IMR-90 (cell line): ENCODE data around the gene NCAPG2. TPM values are rescaled to one million over a fixed set of nuclear protein-coding genes. Genes with fewer than 3 reads are reported as not detected.

Source experiments
- ATAC-seq: fragments of 200-7000 bp; cut with Tn5 transposase; 2 replicates; pipeline ENCODE4 v1.9.1; 2020; ENCODE audit warnings: low read depth, mild to moderate bottlenecking, moderate library complexity
- BruUV-seq: library from RNA; stranded (reverse); fragments of 400-500 nt; replicated peaks from 2 replicates; lab custom pipeline; 2021; lab: Mats Ljungman, UMichigan
- CTCF ChIA-PET: fragments of 300-600 bp; formaldehyde crosslinking; extraction: SDS; loops from one replicate; lab custom pipeline; 2021; ENCODE audit warnings: antibody characterized with exemption; lab: Yijun Ruan, JAX
- POLR2A ChIA-PET: fragments of 300-600 bp; sonication (Branson Sonifier 250); formaldehyde crosslinking; loops from one replicate; lab custom pipeline; 2022; ENCODE audit warnings: antibody characterized with exemption; ENCODE audit not compliant: unreplicated experiment; lab: Charles Lee
- DNase-seq: peaks from one replicate; pipeline ENCODE4 v3.0.0; 2013
- H2AFZ ChIP-seq: replicated peaks from 2 replicates; pipeline ENCODE3; 2013; ENCODE audit warnings: low read length, mild to moderate bottlenecking; ENCODE audit not compliant: poor library complexity
- H2AK5ac ChIP-seq: 2 replicates; pipeline ENCODE4 v1.6.1; 2013; ENCODE audit warnings: low read depth, low read length, inconsistent platforms
- H2AK9ac ChIP-seq: replicated peaks from 2 replicates; pipeline ENCODE3; 2013; ENCODE audit warnings: mild to moderate bottlenecking, low read depth, low read length, moderate library complexity; ENCODE audit not compliant: poor library complexity
- H2BK120ac ChIP-seq: 2 replicates; pipeline ENCODE4 v1.6.1; 2013; ENCODE audit warnings: low read depth, low read length, inconsistent platforms
- H2BK15ac ChIP-seq: 3 replicates; pipeline ENCODE4 v1.6.1; 2013; ENCODE audit warnings: low read depth, low read length, inconsistent platforms
- H2BK20ac ChIP-seq: 2 replicates; pipeline ENCODE4 v1.6.1; 2013; ENCODE audit warnings: low read depth, mild to moderate bottlenecking, inconsistent platforms, low read length, moderate library complexity
- H2BK5ac ChIP-seq: 2 replicates; pipeline ENCODE4 v1.6.1; 2013; ENCODE audit warnings: mild to moderate bottlenecking, low read depth, low read length, inconsistent platforms; ENCODE audit not compliant: poor library complexity, severe bottlenecking
- H3K14ac ChIP-seq: replicated peaks from 2 replicates; pipeline ENCODE4 v1.6.1; 2013; ENCODE audit warnings: low read depth, low read length, inconsistent platforms
- H3K18ac ChIP-seq: 2 replicates; pipeline ENCODE4 v1.6.1; 2013; ENCODE audit warnings: low read depth, low read length, control low read depth
- H3K23ac ChIP-seq: 2 replicates; pipeline ENCODE4 v1.6.1; 2013; ENCODE audit warnings: low read depth, low read length, inconsistent platforms
- H3K27ac ChIP-seq: 2 replicates; pipeline ENCODE4 v1.5.1; 2013; ENCODE audit warnings: mild to moderate bottlenecking, control low read depth, low read length; ENCODE audit not compliant: insufficient read depth
- H3K27me3 ChIP-seq: 2 replicates; pipeline ENCODE4 v1.6.1; 2013; ENCODE audit warnings: low read length; ENCODE audit not compliant: control insufficient read depth, insufficient read depth
- H3K36me3 ChIP-seq: 2 replicates; pipeline ENCODE4 v1.6.1; 2013; ENCODE audit warnings: low read length, mixed read lengths; ENCODE audit not compliant: control insufficient read depth, insufficient read depth
- H3K4ac ChIP-seq: 2 replicates; pipeline ENCODE4 v1.6.1; 2013; ENCODE audit warnings: low read depth, low read length, inconsistent platforms
- H3K4me1 ChIP-seq: 2 replicates; pipeline ENCODE4 v1.6.1; 2013; ENCODE audit warnings: low read length, mixed read lengths; ENCODE audit not compliant: control insufficient read depth, insufficient read depth
- H3K4me2 ChIP-seq: 2 replicates; pipeline ENCODE4 v1.6.1; 2013; ENCODE audit warnings: low read depth, mild to moderate bottlenecking, control low read depth, low read length, moderate library complexity
- H3K4me3 ChIP-seq: 2 replicates; pipeline ENCODE4 v1.5.1; 2013; ENCODE audit warnings: low read depth, mild to moderate bottlenecking, control low read depth, low read length, moderate library complexity; ENCODE audit not compliant: insufficient read depth
- H3K56ac ChIP-seq: 2 replicates; pipeline ENCODE4 v1.6.1; 2013; ENCODE audit warnings: low read length, inconsistent platforms; ENCODE audit not compliant: insufficient read depth; ENCODE audit errors: extremely low read depth
- H3K79me1 ChIP-seq, 2 experiments: 2 replicates each; pipeline ENCODE4 v1.6.1; 2013; ENCODE audit warnings: low read length in 2 of 2, inconsistent platforms in 1 of 2, low read depth in 1 of 2
- H3K9ac ChIP-seq: 2 replicates; pipeline ENCODE4 v1.6.1; 2013; ENCODE audit warnings: low read depth, low read length, control low read depth
- H3K9me1 ChIP-seq: 2 replicates; pipeline ENCODE4 v1.6.1; 2013; ENCODE audit warnings: low read length, inconsistent platforms; ENCODE audit not compliant: insufficient read depth
- H3K9me3 ChIP-seq: 2 replicates; pipeline ENCODE4 v1.6.1; 2013; ENCODE audit warnings: low read length; ENCODE audit not compliant: control insufficient read depth, insufficient read depth
- H4K20me1 ChIP-seq: 2 replicates; pipeline ENCODE4 v1.6.1; 2013; ENCODE audit warnings: low read length, inconsistent platforms; ENCODE audit not compliant: insufficient read depth
- H4K5ac ChIP-seq: 2 replicates; pipeline ENCODE4 v1.6.1; 2013; ENCODE audit warnings: mild to moderate bottlenecking, low read depth, low read length, control low read depth
- H4K8ac ChIP-seq, 2 experiments: 2 replicates each; pipeline ENCODE4 v1.6.1; 2013; ENCODE audit warnings: low read depth in 2 of 2, low read length in 2 of 2, control low read depth in 1 of 2, inconsistent platforms in 1 of 2
- H4K91ac ChIP-seq: 2 replicates; pipeline ENCODE4 v1.6.1; 2013; ENCODE audit warnings: low read depth, low read length, inconsistent platforms; ENCODE audit not compliant: insufficient read depth
- BHLHE40 ChIP-seq: fragments of 150-350 bp; IDR thresholded peaks from 2 replicates; pipeline ENCODE4 v1.6.1; 2016; ENCODE audit warnings: mild to moderate bottlenecking, low read depth, low read length
- CEBPB ChIP-seq: IDR thresholded peaks from 2 replicates; pipeline ENCODE4 v1.6.1; 2012; ENCODE audit warnings: low read depth, low read length, improper control_type of control experiment
- CHD1 ChIP-seq: IDR thresholded peaks from 2 replicates; pipeline ENCODE4 v1.6.1; 2012; ENCODE audit warnings: low read depth, low read length, improper control_type of control experiment
- CTCF ChIP-seq: conservative IDR thresholded peaks from 2 replicates; pipeline ENCODE4 v1.5.1; 2012; ENCODE audit warnings: mild to moderate bottlenecking, low read depth, low read length, improper control_type of control experiment
- ELK1 ChIP-seq: fragments of 150-350 bp; IDR thresholded peaks from 2 replicates; pipeline ENCODE4 v1.6.1; 2016; ENCODE audit warnings: low read depth, mild to moderate bottlenecking, low read length, moderate library complexity, borderline replicate concordance
- FOS ChIP-seq: fragments of 150-350 bp; IDR thresholded peaks from 2 replicates; pipeline ENCODE4 v1.6.1; 2016; ENCODE audit warnings: low read depth, low read length
- MAFK ChIP-seq: IDR thresholded peaks from 2 replicates; pipeline ENCODE4 v1.6.1; 2012; ENCODE audit warnings: low read depth, low read length, improper control_type of control experiment
- MAZ ChIP-seq: IDR thresholded peaks from 2 replicates; pipeline ENCODE4 v1.6.1; 2012; ENCODE audit warnings: low read depth, mild to moderate bottlenecking, low read length, improper control_type of control experiment, moderate library complexity, borderline replicate concordance
- MXI1 ChIP-seq: IDR thresholded peaks from 2 replicates; pipeline ENCODE4 v1.6.1; 2012; ENCODE audit warnings: low read depth, mild to moderate bottlenecking, low read length, moderate library complexity, borderline replicate concordance
- NFE2L2 ChIP-seq: fragments of 150-350 bp; IDR thresholded peaks from 2 replicates; pipeline ENCODE4 v1.6.1; 2016; ENCODE audit warnings: low read depth, mild to moderate bottlenecking, low read length
- POLR2A ChIP-seq: IDR thresholded peaks from 2 replicates; pipeline ENCODE4 v1.6.1; 2012; ENCODE audit warnings: mild to moderate bottlenecking, low read depth, low read length
- RAD21 ChIP-seq: IDR thresholded peaks from 2 replicates; pipeline ENCODE4 v1.6.1; 2012; ENCODE audit warnings: low read length, improper control_type of control experiment
- RCOR1 ChIP-seq: IDR thresholded peaks from 2 replicates; pipeline ENCODE4 v1.6.1; 2012; ENCODE audit warnings: mild to moderate bottlenecking, low read length, improper control_type of control experiment; ENCODE audit not compliant: insufficient replicate concordance
- RFX5 ChIP-seq: IDR thresholded peaks from 2 replicates; pipeline ENCODE4 v1.8.0; 2012; ENCODE audit warnings: low read depth, mild to moderate bottlenecking, low read length, moderate library complexity
- SMC3 ChIP-seq: fragments of 150-350 bp; IDR thresholded peaks from 2 replicates; pipeline ENCODE4 v1.6.1; 2016; ENCODE audit warnings: low read depth, mild to moderate bottlenecking, antibody characterized with exemption, low read length, moderate library complexity
- USF2 ChIP-seq: fragments of 150-350 bp; IDR thresholded peaks from 2 replicates; pipeline ENCODE4 v1.6.1; 2017; ENCODE audit warnings: mild to moderate bottlenecking, antibody characterized with exemption, low read length, low read depth
- WGBS, 2 experiments: methylation state at CpG; one replicate each; pipeline versions ENCODE4 v1.1.5 to v1.1.7; 2013; ENCODE audit warnings: missing lambda C conversion rate in 2 of 2; ENCODE audit not compliant: insufficient read length in 1 of 2; ENCODE audit errors: extremely low coverage in 2 of 2; 5-methylcytosine and 5-hydroxymethylcytosine counted together
- dilution Hi-C: fragments of 300-500 bp; cut with HindIII; formaldehyde crosslinking; loops from one replicate; pipeline ENCODE4 v1.14.3; 2018; ENCODE audit warnings: low sequenced_read_pairs; ENCODE audit not compliant: unreplicated experiment
- in situ Hi-C: fragments of 300-500 bp; cut with MboI; formaldehyde crosslinking; loops from 3 replicates; pipeline ENCODE4 v1.14.3; 2019; ENCODE audit warnings: low sequenced_read_pairs, inconsistent platforms, mixed read lengths
- intact Hi-C: fragments of 100-400 bp; cut with micrococcal nuclease; formaldehyde crosslinking; loops from 2 replicates; pipeline ENCODE4 v1.10.0; 2022
- polyA plus RNA-seq, 3 experiments: library from polyadenylated mRNA; depleted of rRNA; stranded (reverse); fragments of >200 nt; gene quantifications; 2 replicates each; pipeline ENCODE4 v1.2.3, GENCODE V29; 2012; ENCODE audit warnings: low replicate concordance in 1 of 3
- total RNA-seq: library from RNA; depleted of rRNA; stranded (reverse); fragments of >200 nt; gene quantifications from 2 replicates; pipeline ENCODE4 v1.2.3, GENCODE V29; 2012

Gene NCAPG2
- total and polyA plus RNA-seq, 2 of the 4 experiments (the other 2 are of a cell fraction): 25.6 to 25.8 TPM

- POLR2A ChIA-PET: no interaction called here
- 83% methylated on average over 1 of the region's 5 CpGs; no CpG with 5 or more reads in 1 of the 2 experiments for WGBS, 2 experiments
- dilution Hi-C loops: no loop called here
Measured at GRCh38 chr7:158583143-158583542, 121.5 kb downstream of the NCAPG2 start.

More at GRCh38 chr7:158583143-158583542, 121.5 kb downstream of the NCAPG2 start:
- in situ Hi-C loops (no loop called here), intact Hi-C loops (no loop called here)
- ATAC-seq (no peak), DNase-seq (no peak)
- Histone ChIP-seq H3K4ac (no peak overlapping the region), H3K27ac (no peak overlapping the region), H2AK5ac (no peak overlapping the region), H4K91ac (no peak overlapping the region), H3K4me2 (no peak overlapping the region), H2AFZ (no peak overlapping the region), H3K79me1 (no peaks in the 10 kb centered on the region), H3K36me3 (no peaks in the 10 kb centered on the region), H3K9me1 (no peaks in the 10 kb centered on the region), H3K27me3 (peaks cover 20% of the 10 kb centered on the region), H3K23ac (no peak overlapping the region), H2BK20ac (no peak overlapping the region), H3K14ac (no peak overlapping the region), H2BK5ac (no peak overlapping the region), H2BK15ac (no peak overlapping the region), H4K5ac (no peak overlapping the region), H4K20me1 (no peaks in the 10 kb centered on the region), H3K4me3 (no peak overlapping the region), H3K4me1 (no peaks in the 10 kb centered on the region; the same call in 1 of the 2 replicates), H3K18ac (no peak overlapping the region), H3K56ac (no peak overlapping the region), H2BK120ac (no peak overlapping the region), H3K9me3 (peaks cover 5% of the 10 kb centered on the region), H4K8ac (no peak overlapping the region), H2AK9ac (no peak overlapping the region), H3K9ac (no peak overlapping the region)
- no TSS peak for BruUV-seq
- TF ChIP-seq MAZ: no peak
- no peak for TF ChIP-seq MXI1
- TF ChIP-seq SMC3: no peak
- TF ChIP-seq ELK1: no peak
- TF ChIP-seq POLR2A: no peak
- no peak for TF ChIP-seq RCOR1
- TF ChIP-seq USF2: no peak
- no peak for TF ChIP-seq RFX5
- TF ChIP-seq FOS: no peak
- TF ChIP-seq BHLHE40: no peak
- TF ChIP-seq RAD21: no peak
- no peak for TF ChIP-seq CHD1
- no peak for TF ChIP-seq NFE2L2
- TF ChIP-seq CEBPB: no peak
- no peak for TF ChIP-seq MAFK
- TF ChIP-seq CTCF: no peak
- CTCF ChIA-PET: no interaction called here
